Cardiac septum (tissue), 1 donor: ENCODE measurements around the gene SCEL. TPM values are rescaled to one million over a fixed set of nuclear protein-coding genes. Genes with fewer than 3 reads are reported as not detected.
"Not testable (repeated sequence)": the region's sequence is repeated elsewhere in the genome, so short reads cannot be mapped to it uniquely, and the experiment has no call there.

Experiments
- DNase-seq: peaks from one replicate; pipeline ENCODE4 v3.0.0-alpha.2; 2020; ENCODE audit warnings: low spot score
- intact Hi-C: fragments of 100-400 bp; cut with DNase I; formaldehyde crosslinking; loops from one replicate; pipeline ENCODE4 v1.14.0; 2022
- total RNA-seq: library from RNA; stranded (reverse); fragmentation: NEBNext Ultra II Directional; extraction: Animal tissue kit (Norgen Biotek cat#: 25700); gene quantifications from one replicate; pipeline ENCODE4 v1.2.1, GENCODE V29; 2021
- donor health status: DM: no; HTN: no; CAD: no.

SCEL gene
- total RNA-seq, 1 donor from 2014 or later = not detected

DNA sequence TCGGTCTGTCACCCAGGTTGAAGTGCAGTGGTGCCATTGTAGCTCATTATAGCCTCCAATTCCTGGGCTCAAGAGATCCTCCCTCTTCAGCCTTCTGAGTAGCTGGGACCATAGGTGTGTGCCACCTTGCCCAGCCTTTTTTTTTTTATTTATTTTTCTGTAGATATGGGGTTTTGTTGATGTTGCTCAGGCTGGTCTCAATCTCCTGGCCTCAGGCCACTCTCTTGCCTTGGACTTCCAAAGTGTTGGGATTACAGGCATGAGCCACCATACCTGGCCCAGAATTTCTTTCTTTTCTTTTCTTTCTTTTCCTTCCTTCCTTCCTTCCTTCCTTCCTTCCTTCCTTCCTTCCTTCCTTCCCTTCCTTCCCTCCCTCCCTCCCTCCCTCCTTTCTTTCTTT lies 16.1 kb upstream of the SCEL start:
- intact Hi-C loops = not testable (repeated sequence)

DNA sequence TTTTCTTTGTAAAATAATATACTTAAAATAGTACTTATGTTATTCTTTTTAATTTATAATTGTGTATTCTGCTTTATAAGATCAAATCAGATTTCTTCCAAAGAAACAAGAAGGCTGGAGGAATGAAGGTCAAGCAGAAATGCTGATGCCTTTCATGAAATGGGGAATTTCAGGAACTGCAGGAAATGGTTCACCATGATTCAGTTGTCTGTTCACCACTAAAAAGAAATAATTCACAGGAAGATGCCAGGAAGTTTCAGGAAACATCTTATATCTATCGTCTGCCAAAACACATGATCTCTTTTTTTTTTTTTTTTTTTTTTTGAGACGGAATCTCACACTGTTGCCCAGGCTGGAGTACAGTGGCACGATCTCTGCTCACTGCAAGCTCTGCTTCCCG lies 15.7 kb upstream of the SCEL start:
- intact Hi-C loops = no loop called here
- no peak for DNase-seq

More for the DNA sequence above, 16.1 kb upstream of the SCEL start:
- not testable (repeated sequence) for DNase-seq

DNA sequence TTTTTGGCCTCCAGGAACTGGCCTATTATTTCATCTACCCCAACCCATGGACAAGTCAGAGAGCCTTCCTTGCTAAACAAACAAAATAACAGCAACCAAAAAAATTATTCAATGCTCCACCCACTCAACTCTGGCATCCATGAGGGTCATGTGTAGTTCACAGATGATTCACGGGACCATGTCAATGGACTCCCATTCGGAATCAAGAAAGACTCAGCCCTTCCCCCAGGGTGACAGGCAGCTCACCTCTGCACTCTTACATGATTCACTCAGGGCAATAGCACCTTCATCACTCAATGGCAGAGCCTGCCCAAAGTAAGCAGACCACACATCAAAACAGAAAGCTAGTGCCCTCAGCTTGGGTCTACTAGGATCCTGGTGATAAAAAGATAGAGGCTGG lies 14.3 kb upstream of the SCEL start:
- intact Hi-C loops = no loop called here
- no peak for DNase-seq

DNA sequence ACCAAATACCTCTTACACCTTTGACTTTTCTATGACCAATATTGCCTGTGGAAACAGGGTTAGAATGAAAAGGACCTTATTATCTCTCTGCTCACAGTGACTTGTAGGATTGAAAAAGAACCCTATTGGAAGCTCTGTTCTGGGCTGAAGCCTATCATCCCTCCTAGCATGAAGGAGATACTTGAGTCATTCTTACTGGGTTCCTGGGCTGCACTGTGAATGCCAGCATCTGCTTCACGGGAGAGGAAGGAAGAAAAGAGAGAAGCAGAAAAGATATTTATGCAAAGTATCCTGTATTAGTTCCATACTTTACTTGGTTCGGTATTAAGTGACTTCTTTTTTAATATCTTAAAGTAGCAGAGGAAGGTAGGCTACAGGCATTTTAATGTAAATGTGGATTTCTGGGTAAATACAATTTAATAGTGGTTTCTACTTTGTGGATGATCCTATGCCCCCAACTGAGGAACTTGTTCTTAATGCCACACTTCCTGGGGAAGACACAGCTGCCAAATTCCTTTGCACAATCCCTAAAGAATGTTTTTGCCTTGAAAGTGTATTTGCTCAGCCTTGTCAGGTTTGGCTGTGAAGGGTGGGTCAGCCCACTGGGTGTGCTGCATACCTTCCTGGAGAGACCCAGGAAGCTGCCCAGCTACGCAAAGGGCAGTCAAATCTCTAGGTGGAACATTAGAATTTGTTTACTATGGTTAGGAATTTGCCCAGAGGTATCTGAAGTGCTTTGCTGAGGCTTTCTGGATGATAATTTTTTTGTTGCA lies 13.7 kb upstream of the SCEL start:
- no peak for DNase-seq

DNA sequence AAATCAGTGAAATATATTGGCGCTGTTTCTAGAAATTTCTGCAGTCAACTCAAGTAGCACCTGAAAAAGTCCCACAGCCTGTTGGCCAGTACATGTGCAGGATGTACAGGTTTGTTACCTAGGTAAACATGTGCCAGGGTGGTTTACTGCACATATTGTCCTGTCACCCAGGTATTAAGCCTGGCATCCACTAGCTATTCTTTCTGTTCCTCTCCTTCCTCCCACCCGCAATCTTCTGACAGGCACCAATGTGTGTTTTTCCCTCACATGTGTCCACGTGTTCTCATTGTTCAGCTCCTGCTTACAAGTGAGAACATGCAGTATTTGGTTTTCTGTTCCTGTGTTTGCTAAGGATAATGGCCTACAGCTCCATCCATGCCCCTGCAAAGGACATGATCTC lies 13.1 kb upstream of the SCEL start:
- no peak for DNase-seq
- intact Hi-C loops = no loop called here

More for the DNA sequence above, 13.7 kb upstream of the SCEL start:
- intact Hi-C loops = no loop called here

DNA sequence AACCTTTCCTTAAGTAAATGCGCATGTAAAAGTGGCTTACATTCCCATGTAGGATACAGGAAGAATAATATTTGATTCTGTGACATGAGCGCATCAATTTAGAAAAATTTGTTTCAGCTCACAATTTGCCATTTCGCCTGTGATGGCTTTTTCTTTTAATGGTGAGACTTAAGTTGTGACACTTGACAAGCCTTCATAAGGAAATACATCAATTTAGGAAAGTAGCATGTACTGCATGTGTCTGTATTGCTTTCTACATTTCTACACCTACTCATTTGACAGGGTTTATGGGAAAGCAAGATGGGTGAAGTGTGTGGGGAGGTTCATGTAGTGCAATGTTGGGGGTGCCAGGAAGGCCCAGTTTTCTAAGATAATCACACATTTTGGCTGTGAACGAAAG lies 12.1 kb upstream of the SCEL start:
- intact Hi-C loops = no loop called here
- DNase-seq = no peak

DNA sequence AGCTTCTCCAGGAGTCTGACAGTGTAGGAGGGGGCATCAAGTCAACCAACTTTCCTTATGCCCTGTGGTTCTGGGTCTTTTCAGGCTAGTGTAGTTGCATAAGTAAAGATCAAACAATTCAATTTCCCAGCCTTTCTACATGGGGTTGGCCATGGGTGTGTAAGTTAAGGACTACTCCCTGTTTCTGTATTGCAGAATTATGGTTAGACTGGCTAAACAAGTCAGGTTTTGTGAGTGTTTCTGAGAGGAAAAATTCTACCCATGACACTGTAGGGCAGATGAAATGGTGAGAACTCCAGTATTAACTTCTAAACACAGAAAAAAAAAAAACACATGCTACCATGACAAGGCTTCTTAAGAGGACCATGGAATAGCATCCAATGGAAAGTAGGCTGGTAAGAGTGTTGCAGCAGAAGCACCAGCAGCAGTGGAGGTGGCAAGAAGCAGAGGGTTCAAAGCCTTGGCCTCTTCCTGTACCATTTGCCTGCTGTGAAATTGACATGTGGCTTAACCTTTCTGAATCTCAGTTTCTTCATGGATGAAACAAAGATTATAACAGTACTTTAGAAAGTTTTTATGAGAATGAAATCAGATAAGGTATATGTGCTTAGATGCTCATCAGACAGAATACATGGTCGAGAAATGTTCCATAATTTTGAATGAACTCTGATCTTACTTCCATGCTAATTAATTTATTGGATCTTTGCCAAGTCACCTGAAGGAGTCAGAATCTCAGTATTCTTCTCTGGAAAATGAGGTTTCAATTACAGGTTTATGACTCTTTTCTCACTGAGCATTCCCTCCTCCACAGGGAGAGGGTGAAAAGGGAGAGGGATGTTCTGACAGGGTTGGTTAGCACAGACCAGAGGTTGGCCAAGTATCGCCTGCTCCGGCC lies 11.4 kb upstream of the SCEL start:
- intact Hi-C loops = no loop called here
- no peak for DNase-seq

DNA sequence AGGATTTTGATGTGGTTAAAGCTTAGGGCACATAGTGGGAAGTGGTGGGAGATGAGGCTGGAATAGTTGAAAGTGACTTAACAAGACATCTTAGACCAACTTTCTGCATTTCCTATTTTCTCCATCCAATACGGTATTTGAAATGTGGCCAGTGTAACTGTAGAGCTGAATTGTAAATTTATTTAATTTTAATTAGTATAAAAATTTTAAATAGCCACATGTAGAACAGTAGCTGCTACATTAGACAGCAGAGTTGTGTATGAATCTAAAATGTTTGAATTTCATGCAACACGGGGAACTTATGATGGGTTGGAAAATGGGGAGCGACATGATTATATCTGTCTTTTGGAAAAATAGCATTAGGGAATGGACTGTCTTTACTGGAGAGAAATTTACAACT lies 7.1 kb upstream of the SCEL start:
- intact Hi-C loops = no loop called here
- DNase-seq = no peak

DNA sequence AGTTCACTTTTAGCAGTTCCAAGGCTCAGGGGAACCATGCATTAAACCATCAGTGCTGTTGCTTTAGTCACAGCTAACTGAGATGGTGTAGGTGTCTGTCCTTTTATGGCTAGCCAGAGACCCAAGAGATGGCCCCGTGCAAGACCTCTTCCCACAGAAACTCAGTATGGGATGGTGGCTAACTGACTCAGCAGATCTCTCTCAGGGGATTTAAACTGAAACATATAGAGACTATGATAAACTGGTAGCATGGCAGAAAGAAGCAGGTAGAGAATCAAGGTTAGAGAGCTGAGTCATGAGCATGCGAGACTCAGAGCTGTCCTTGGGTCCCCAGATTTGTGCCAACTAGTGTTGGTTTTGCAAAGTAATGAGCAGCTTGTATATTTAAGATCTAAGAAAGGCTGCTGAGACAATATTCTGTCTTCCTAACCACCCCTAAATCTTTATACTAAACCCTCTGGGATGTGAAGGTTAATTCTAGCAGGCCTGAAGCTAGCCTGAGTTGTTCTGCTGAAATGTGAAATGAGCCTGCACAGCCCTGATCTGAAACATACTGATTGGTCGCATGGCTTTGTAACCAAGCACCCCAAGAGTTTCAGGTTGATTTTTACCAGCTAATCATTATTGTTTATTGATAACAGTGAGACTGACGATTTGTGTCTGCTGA lies 6.5 kb upstream of the SCEL start:
- intact Hi-C loops = no loop called here
- DNase-seq = no peak

DNA sequence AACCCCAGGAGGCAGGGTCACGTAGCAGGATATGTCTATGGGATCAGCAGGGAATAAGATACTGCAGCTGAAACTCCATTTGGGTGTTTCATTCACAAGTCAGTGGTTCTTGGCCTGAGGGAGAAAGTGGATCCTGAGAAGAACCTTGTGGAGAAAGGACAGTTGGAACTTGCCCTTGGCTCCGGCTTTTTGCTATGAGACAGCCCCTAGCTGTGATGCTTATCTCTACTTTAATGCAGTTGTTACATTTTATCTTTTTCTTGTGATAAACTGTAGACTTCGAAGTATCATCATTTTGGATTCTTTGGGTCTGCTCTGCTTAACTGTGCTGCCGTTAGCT lies 6.0 kb upstream of the SCEL start:
- no peak for DNase-seq
- intact Hi-C loops = no loop called here

DNA sequence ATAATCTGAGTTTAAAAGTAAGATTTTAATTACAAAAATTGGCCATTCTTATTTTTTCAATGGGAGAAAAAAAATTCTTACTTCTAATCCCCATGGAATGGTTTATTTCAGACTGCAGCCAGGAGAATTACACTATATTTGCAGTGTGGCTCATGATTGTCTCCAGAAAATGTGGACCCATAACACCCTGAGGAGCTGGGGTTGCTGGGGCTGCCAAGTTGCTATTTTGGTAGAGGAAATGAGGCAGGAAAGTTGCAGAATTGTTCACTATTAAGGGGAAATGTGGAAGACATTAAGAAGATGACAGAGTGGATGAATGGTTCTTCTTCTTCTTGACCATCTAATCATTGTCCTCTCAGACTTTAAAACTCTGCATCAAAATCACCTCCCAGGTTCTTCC lies 4.6 kb upstream of the SCEL start:
- intact Hi-C loops = no loop called here
- DNase-seq = no peak

DNA sequence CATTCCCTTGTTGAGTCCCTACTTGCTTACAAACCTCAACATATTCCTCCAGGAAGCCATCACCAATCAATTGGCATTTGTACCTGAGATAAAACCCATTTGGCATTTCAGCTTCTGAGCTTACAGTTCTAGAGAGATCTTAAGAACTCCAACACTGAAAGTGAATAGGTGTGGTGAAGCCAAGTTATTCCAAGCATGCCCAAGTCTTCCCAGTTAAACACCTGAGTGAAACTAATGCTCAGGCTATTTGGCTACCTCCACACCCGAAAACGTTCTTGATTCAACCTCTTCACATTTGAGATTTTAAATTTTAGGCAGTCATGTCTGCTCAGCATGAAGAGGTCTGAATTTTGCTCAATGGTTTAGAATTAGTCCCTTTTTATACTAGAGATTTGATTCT lies 2.5 kb upstream of the SCEL start:
- no peak for DNase-seq
- intact Hi-C loops = no loop called here

DNA sequence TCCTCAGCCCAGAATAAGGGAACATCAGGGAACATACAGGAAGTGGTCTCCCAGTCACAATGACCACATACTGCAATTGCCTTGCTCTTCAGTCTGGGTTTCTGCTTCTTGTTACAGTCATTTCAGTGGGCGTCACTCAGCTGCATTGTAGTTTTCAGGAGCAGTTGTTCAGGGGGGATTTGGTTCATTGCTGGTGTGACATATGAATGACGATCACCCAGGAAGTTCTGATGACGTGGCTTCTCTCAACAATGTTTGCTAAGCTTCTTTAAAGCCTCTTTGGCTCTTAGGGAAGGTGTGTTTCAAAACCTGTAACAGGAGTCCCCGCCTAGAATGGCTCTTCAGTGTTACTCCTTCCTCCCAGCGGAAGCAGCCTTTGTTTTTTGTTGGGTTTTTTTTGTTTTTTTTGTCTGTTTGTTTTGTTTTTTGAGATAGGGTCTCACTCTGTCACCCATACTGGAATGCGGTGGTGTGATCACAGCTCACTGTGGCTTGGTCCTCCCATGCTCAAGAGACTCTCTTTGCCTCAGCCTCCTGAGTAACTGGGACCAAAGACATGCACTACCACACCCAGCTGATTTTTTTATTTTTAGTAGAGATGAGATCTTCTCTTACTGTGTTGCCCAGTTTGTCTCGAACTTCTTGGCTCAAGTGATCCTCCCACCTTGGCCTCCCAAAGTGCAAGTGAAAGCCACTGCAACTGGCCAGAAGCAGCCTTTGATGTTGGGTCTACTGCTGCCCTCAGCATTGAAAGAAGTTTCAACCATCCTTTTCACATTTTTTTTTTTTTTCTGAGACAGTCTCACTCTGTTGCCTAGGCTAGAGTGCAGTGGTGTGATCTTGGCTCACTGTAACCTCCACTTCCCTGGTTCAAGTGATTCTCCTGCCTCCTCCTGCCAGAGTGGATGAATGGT lies 1.4 kb upstream of the SCEL start:
- no peak for DNase-seq
- intact Hi-C loops = no loop called here

DNA sequence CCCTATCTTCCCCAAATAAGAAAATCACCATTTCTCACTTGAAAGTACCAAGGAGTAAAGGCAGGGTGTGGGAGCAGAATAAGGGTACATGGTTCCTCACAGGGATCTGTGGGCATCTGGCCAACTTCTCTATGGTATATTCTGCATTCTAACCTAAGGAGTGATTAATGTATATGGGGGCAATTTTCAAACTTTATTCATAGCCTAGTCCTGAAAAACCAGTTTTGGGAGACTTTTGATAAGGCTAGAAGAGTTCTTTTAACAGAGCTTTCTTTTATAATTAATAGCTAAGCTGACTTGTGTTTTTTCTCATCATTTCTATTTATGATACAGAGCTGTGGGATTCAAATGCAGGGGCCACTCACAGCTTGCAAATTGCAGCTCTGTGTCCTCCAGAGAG lies 852 bp downstream of the SCEL start:
- DNase-seq = no peak
- intact Hi-C loops = no loop called here

DNA sequence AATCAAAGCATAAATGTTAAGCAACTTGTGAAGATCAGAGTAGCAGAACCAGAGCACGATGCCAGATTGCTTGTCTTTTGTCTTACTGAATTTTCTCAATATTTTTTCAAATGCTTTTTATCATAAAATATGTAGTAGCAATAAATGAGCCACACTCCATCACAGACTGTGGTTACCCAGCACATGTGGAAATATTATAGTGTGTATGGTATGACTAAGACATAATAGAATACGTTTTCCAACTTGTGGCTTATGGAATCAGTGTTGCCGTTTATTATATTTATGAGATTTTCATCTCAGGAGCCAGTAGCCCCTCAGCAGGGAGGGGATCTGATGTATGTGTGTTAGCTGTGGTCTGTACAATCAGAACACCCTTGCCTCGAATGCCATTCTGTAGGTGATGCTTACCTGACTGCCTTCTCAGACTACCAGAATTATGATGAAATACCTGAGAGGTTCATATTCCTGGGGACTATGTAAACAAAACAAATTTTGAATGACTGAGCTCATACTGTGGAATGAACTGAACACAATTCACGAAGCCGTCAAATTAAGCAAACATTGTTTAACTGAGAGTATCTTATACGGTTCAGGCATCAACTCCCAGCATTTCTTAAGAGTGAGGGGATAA lies 1.9 kb downstream of the SCEL start:
- DNase-seq = no peak
- intact Hi-C loops = no loop called here

DNA sequence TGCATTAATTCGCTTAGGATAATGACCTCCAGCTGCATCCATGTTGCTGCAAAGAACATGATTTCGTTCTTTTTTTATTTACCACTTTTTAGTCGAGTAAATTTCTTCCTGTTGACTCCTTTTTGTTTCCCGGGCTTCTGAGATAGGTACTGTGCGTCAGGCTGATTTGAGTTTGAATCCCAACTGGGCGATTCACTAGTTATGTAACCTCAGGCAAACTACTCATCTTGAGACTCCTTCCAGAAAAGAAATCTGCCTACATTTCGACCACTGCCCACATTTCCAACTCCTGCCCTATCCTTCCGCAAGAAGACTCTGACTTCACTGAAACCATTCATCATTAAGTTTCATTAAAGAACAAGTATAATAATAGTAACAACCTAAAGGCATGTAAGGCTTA lies 8.2 kb downstream of the SCEL start:
- intact Hi-C loops = no loop called here
- DNase-seq = no peak

DNA sequence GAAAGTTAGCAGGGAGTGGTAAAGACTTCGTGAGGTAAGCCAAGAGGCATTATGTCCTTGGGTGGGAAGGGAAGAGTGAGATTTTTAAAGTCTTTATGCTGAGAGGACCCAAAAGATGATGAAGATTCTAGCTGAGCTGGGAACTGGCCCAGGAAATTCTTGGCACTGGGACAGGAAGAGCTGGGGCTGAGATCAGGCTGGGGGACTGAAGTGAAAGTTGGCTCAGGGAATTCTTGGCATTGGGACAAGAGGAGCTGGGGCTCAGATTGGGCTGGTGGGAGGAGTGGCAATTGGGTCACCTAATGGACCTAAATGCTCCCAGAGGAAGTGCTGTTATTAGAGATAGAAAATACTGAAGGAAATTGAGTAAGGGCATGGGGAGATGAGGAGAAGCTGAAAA lies 8.8 kb downstream of the SCEL start:
- no peak for DNase-seq
- intact Hi-C loops = no loop called here

DNA sequence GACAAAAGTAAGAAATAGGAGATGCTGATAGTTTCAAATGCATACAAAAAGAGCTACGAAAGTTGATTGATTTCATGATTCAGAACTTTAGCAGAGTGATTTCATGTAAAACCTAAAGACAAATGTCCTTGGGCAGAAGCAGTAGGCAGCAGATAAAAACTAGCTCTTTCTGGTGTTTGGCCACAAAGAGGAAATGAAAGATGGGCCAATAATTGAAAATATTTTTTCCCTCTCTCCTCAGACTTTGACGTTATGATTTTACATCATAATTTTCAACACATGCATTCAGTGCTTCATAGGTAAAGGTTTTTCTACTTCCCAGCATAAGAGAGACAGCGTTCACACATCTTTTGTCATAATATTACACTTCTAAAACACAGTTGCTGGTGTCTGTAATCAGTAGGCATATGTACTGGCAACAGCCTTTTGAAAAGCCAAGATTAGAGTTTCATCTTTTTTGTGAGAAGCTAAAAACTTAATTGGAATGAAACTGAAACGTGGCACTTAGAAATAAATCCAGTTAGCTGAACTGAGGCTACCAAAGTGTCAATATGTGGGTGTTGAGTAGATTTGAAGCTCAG lies 9.3 kb downstream of the SCEL start:
- intact Hi-C loops = no loop called here
- no peak for DNase-seq
